Measurements from ENCODE around the gene LDB2.

- TF ChIP-seq CTCF (IDR thresholded peaks at IDR 0.05) (no peak), EZH2 (IDR thresholded peaks at IDR 0.05; ENCODE audit: borderline replicate concordance, insufficient read depth, low read depth, low read length, poor library complexity, severe bottlenecking) (no peak)
Measured at GRCh38 chr4:16939178-16939577, 40.7 kb upstream of the LDB2 start.
